ENCODE results near the gene RRP8. TPM values are rescaled to one million over a fixed set of nuclear protein-coding genes. Genes with fewer than 3 reads are reported as not detected.

The RRP8 gene
- total and polyA plus RNA-seq, 2 of the 8 experiments (the other 6 are each of a cell fraction or from before 2014, with no cell fraction given) = 4.2 to 14.9 TPM

GRCh38 chr11:6599449-6599848, 4.0 kb downstream of the RRP8 start:
- H2BK120ac ChIP-seq (replicated peaks; ENCODE audit: low read depth, low read length) = no peak overlapping the region
- no peak overlapping the region for H2BK5ac ChIP-seq (ENCODE audit: low read depth, low read length)
- H4K91ac ChIP-seq (replicated peaks; ENCODE audit: insufficient read length, low read length) = no peak overlapping the region
- peaks cover 15% of the 10 kb centered on the region for H3K23me2 ChIP-seq (ENCODE audit: low read depth, low read length)
- no peak overlapping the region for H4K5ac ChIP-seq (ENCODE audit: insufficient read length, low read depth, low read length)
- no peak overlapping the region for H3K4me3 ChIP-seq (ENCODE audit: extremely low read depth in 1 of 4, insufficient read depth in 2 of 4, low read depth in 3 of 4, low read length in 4 of 4)
- H2BK12ac ChIP-seq (ENCODE audit: low read depth, low read length) = no peak overlapping the region
- H3K79me1 ChIP-seq (ENCODE audit: low read depth, low read length) = peaks cover 7% of the 10 kb centered on the region
- H3K4me2 ChIP-seq (ENCODE audit: insufficient read depth in 1 of 2, low read depth in 2 of 2, low read length in 2 of 2) = no peak overlapping the region
- no peak overlapping the region for H3K27ac ChIP-seq (ENCODE audit: low read depth, low read length)
- H3K36me3 ChIP-seq (ENCODE audit: control insufficient read depth in 2 of 4, insufficient read depth in 4 of 4, low read length in 3 of 4) = peaks cover 3 to 22% (median 9%) of the 10 kb centered on the region in 4 experiments; a peak in 7 of 8 replicates
- H3K56ac ChIP-seq (replicated peaks; ENCODE audit: insufficient read length, low read depth, low read length) = no peak overlapping the region
- no peak overlapping the region for H3K14ac ChIP-seq (ENCODE audit: insufficient read length)
- peaks cover 3 to 17% of the 10 kb centered on the region in 2 experiments for H3K79me2 ChIP-seq (ENCODE audit: control insufficient read depth in 1 of 2, insufficient read depth in 2 of 2, low read length in 2 of 2)
- no peak overlapping the region for H2AFZ ChIP-seq (ENCODE audit: low read length)
- H2BK20ac ChIP-seq (ENCODE audit: low read length) = no peak overlapping the region
- ChIA-PET CTCF (ENCODE audit: partially characterized antibody) (interaction anchor here (0.6 to 1.6 kb wide), 3 partner anchors 12 to 158 kb away, joined by 3 to 5 read pairs (median 5); partner anchors contain the start of gene TAF10), POLR2A (ENCODE audit: partially characterized antibody) (interaction anchor here (1.2 to 2.7 kb wide), 2 partner anchors 8 to 13 kb away, joined by 3 to 9 read pairs; partner anchors contain the start of gene TAF10)
- H4K8ac ChIP-seq (ENCODE audit: extremely low read depth, insufficient read depth, low read length) = no peak overlapping the region
- peaks cover 0 to 10% of the 10 kb centered on the region in 2 experiments for H4K20me1 ChIP-seq (replicated peaks in 1 of 2; ENCODE audit: control insufficient read depth in 1 of 2, insufficient read depth in 2 of 2, low read length in 2 of 2)
- DNase-seq (ENCODE audit: low read depth in 1 of 2, low spot score in 2 of 2) (no peak), FAIRE-seq (no peak)
- H2BK15ac ChIP-seq (ENCODE audit: low read length) = no peak overlapping the region
- no peaks in the 10 kb centered on the region for H3K9me3 ChIP-seq (ENCODE audit: insufficient read depth in 2 of 2, low read depth in 1 of 2, low read length in 1 of 2)
- H3K9ac ChIP-seq (replicated peaks in 1 of 4; ENCODE audit: extremely low read depth in 1 of 4, low read depth in 3 of 4, low read length in 3 of 4) = no peak overlapping the region
- 100% methylated on average over 1 of the region's 1 CpG; no CpG with 5 or more reads in 1 of the 2 experiments for WGBS, 2 experiments (ENCODE audit: extremely low coverage in 1 of 2, insufficient coverage in 1 of 2, insufficient read length in 1 of 2, insufficient replicate concordance in 2 of 2, low coverage in 1 of 2, low lambda C conversion rate in 2 of 2, missing lambda C conversion rate in 1 of 2)
- no peak overlapping the region for H3K23ac ChIP-seq (ENCODE audit: insufficient read length)
- H3K27me3 ChIP-seq (replicated peaks in 1 of 4; ENCODE audit: control insufficient read depth in 3 of 4, extremely low read depth in 1 of 4, insufficient read depth in 3 of 4, low read length in 3 of 4) = no peaks in the 10 kb centered on the region
- no peak overlapping the region for H2AK5ac ChIP-seq (ENCODE audit: low read depth, low read length)
- H3K4me1 ChIP-seq (replicated peaks in 1 of 4; ENCODE audit: control insufficient read depth in 3 of 4, insufficient read depth in 4 of 4, low read length in 3 of 4) = peaks cover 0 to 4% (median 2%) of the 10 kb centered on the region in 4 experiments; a peak in 3 of 7 replicates
- H3K4ac ChIP-seq (replicated peaks; ENCODE audit: insufficient read length, low read depth, low read length) = no peak overlapping the region
- no peak overlapping the region for H3K18ac ChIP-seq (ENCODE audit: extremely low read depth, low read length)
- no peak for TF ChIP-seq RBBP5 (IDR thresholded peaks at IDR 0.05; ENCODE audit: borderline replicate concordance, low read depth, low read length)
- no peak for TF ChIP-seq TCF12 (IDR thresholded peaks at IDR 0.05; ENCODE audit: low read depth, low read length)
- TF ChIP-seq CTCF (IDR thresholded peaks at IDR 0.05; ENCODE audit: control extremely low read depth in 1 of 3, insufficient read depth in 1 of 3, low read depth in 1 of 3, low read length in 3 of 3) = no peak
- no peak for TF ChIP-seq SIRT6 (IDR thresholded peaks at IDR 0.05; ENCODE audit: low read length)
- TF ChIP-seq YY1 (IDR thresholded peaks at IDR 0.05; ENCODE audit: low read depth, low read length) = no peak
- TF ChIP-seq TEAD4 (IDR thresholded peaks at IDR 0.05; ENCODE audit: low read depth, low read length) = no peak
- no peak for TF ChIP-seq FOSL1 (IDR thresholded peaks at IDR 0.05; ENCODE audit: insufficient read depth, low read depth, low read length)
- no peak for TF ChIP-seq TBP (IDR thresholded peaks at IDR 0.05; ENCODE audit: low read depth, low read length)
- no peak for TF ChIP-seq NANOG (IDR thresholded peaks at IDR 0.05; ENCODE audit: insufficient read depth, low read depth, low read length, poor library complexity, severe bottlenecking)
- TF ChIP-seq ZNF274 (IDR thresholded peaks at IDR 0.05; ENCODE audit: borderline replicate concordance, extremely low read depth, low read length) = no peak
- TF ChIP-seq EP300 (IDR thresholded peaks at IDR 0.05; ENCODE audit: borderline replicate concordance in 1 of 2, low read depth in 2 of 2, low read length in 2 of 2) = no peak
- no peak for TF ChIP-seq CREB1 (IDR thresholded peaks at IDR 0.05)
